ENCODE results near the gene AGK. TPM values are rescaled to one million over a fixed set of nuclear protein-coding genes. Genes with fewer than 3 reads are reported as not detected.

The AGK gene
- total and polyA plus RNA-seq, 4 donors, result 7.2 to 13.6 (median 8.9) TPM

GRCh38 chr7:141699860-141700259 is 148.7 kb downstream of the AGK start:
- TF ChIP-seq HNF4G (IDR thresholded peaks at IDR 0.05) (no peak), TAF1 (conservative IDR thresholded peaks at IDR 0.05) (no peak), GABPA (IDR thresholded peaks at IDR 0.05 in 1 of 2, conservative IDR thresholded peaks at IDR 0.05 in 1 of 2) (no peak), EGR1 (IDR thresholded peaks at IDR 0.05; ENCODE audit: low read depth in 2 of 2) (no peak)
- TF ChIP-seq, protein P1, sequence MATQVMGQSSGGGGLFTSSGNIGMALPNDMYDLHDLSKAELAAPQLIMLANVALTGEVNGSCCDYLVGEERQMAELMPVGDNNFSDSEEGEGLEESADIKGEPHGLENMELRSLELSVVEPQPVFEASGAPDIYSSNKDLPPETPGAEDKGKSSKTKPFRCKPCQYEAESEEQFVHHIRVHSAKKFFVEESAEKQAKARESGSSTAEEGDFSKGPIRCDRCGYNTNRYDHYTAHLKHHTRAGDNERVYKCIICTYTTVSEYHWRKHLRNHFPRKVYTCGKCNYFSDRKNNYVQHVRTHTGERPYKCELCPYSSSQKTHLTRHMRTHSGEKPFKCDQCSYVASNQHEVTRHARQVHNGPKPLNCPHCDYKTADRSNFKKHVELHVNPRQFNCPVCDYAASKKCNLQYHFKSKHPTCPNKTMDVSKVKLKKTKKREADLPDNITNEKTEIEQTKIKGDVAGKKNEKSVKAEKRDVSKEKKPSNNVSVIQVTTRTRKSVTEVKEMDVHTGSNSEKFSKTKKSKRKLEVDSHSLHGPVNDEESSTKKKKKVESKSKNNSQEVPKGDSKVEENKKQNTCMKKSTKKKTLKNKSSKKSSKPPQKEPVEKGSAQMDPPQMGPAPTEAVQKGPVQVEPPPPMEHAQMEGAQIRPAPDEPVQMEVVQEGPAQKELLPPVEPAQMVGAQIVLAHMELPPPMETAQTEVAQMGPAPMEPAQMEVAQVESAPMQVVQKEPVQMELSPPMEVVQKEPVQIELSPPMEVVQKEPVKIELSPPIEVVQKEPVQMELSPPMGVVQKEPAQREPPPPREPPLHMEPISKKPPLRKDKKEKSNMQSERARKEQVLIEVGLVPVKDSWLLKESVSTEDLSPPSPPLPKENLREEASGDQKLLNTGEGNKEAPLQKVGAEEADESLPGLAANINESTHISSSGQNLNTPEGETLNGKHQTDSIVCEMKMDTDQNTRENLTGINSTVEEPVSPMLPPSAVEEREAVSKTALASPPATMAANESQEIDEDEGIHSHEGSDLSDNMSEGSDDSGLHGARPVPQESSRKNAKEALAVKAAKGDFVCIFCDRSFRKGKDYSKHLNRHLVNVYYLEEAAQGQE (IDR thresholded peaks at IDR 0.05), result no peak
- Histone ChIP-seq H3K4me3 (ENCODE audit: low read depth in 1 of 3, low read length in 3 of 3) (no peak overlapping the region), H3K27me3 (ENCODE audit: control insufficient read depth in 4 of 4, insufficient read depth in 4 of 4, low read length in 3 of 4) (no peaks in the 10 kb centered on the region), H3K27ac (ENCODE audit: low read depth in 1 of 2, low read length in 2 of 2) (no peak overlapping the region), H3K9me3 (ENCODE audit: control insufficient read depth in 4 of 4, low read length in 3 of 4) (no peaks in the 10 kb centered on the region), H3K4me1 (ENCODE audit: control insufficient read depth in 4 of 4, insufficient read depth in 4 of 4, low read length in 3 of 4) (peaks cover 9 to 51% (median 42%) of the 10 kb centered on the region in 4 donors), H3K9ac (ENCODE audit: low read depth in 1 of 2, low read length in 2 of 2) (no peak overlapping the region), H3K36me3 (ENCODE audit: control insufficient read depth in 4 of 4, insufficient read depth in 3 of 4, low read depth in 1 of 4, low read length in 3 of 4) (no peaks in the 10 kb centered on the region)
- WGBS, result 87% methylated on average over 3 of the region's 3 CpGs
- DNase-seq (ENCODE audit: low spot score), result no peak

DNA sequence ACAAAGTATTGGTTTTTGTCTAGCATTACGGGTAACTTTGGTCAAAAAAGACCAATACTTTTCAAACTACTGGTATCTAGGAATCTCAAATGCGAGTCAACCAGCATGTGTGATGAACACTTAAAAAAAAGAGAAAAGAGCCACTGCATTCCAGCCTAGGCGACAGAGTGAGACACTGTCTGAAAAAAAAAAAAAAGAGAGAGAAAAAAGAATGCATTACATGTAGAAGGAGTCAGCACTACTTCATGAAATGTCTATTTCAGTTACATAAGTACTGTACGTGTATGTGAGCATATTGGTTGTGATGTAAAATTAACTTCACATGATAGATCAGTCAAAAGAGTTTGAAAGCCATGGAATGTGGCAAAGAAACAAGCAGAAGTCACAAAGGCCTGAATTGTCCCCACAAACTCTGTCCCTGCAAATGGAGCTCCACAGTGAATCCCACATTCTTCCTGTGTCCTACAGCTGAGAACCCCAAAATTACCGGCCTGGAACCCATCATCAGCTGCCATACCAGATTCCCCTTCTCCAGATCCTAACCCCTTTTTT is 149.2 kb downstream of the AGK start:
- Histone ChIP-seq H3K9ac (ENCODE audit: low read depth in 1 of 2, low read length in 2 of 2) (peak overlapping the region in 1 of 2 donors; percentile 15), H3K27ac (ENCODE audit: low read depth in 1 of 2, low read length in 2 of 2) (peak overlapping the region; percentile 36 to 62), H3K36me3 (ENCODE audit: control insufficient read depth in 4 of 4, insufficient read depth in 3 of 4, low read depth in 1 of 4, low read length in 3 of 4) (no peaks in the 10 kb centered on the region), H3K4me1 (ENCODE audit: control insufficient read depth in 4 of 4, insufficient read depth in 4 of 4, low read length in 3 of 4) (peaks cover 9 to 46% (median 37%) of the 10 kb centered on the region in 4 donors), H3K4me3 (ENCODE audit: low read depth in 1 of 3, low read length in 3 of 3) (peak overlapping the region in 2 of 3 donors; percentile 37 to 96), H3K9me3 (ENCODE audit: control insufficient read depth in 4 of 4, low read length in 3 of 4) (no peaks in the 10 kb centered on the region), H3K27me3 (ENCODE audit: control insufficient read depth in 4 of 4, insufficient read depth in 4 of 4, low read length in 3 of 4) (no peaks in the 10 kb centered on the region)
- no peak for DNase-seq (ENCODE audit: low spot score)
- TF ChIP-seq ZBTB33 (IDR thresholded peaks at IDR 0.05) (no peak), SP1 (IDR thresholded peaks at IDR 0.05) (no peak), FOXA1 (IDR thresholded peaks at IDR 0.05) (no peak), RXRA (IDR thresholded peaks at IDR 0.05) (no peak), RAD21 (IDR thresholded peaks at IDR 0.05) (no peak), JUND (IDR thresholded peaks at IDR 0.05) (no peak), ATF3 (IDR thresholded peaks at IDR 0.05) (no peak), GABPA (IDR thresholded peaks at IDR 0.05 in 1 of 2, conservative IDR thresholded peaks at IDR 0.05 in 1 of 2) (no peak), YY1 (IDR thresholded peaks at IDR 0.05) (no peak), HNF4A (conservative IDR thresholded peaks at IDR 0.05) (no peak), MAX (IDR thresholded peaks at IDR 0.05) (no peak), FOXA2 (IDR thresholded peaks at IDR 0.05) (no peak)
- TF ChIP-seq, protein P2, sequence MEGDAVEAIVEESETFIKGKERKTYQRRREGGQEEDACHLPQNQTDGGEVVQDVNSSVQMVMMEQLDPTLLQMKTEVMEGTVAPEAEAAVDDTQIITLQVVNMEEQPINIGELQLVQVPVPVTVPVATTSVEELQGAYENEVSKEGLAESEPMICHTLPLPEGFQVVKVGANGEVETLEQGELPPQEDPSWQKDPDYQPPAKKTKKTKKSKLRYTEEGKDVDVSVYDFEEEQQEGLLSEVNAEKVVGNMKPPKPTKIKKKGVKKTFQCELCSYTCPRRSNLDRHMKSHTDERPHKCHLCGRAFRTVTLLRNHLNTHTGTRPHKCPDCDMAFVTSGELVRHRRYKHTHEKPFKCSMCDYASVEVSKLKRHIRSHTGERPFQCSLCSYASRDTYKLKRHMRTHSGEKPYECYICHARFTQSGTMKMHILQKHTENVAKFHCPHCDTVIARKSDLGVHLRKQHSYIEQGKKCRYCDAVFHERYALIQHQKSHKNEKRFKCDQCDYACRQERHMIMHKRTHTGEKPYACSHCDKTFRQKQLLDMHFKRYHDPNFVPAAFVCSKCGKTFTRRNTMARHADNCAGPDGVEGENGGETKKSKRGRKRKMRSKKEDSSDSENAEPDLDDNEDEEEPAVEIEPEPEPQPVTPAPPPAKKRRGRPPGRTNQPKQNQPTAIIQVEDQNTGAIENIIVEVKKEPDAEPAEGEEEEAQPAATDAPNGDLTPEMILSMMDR (IDR thresholded peaks at IDR 0.05; ENCODE audit: low read depth, low read length, missing input control), result no peak
- TF ChIP-seq, protein P1 (IDR thresholded peaks at IDR 0.05), result no peak
- 79% methylated on average over 5 of the region's 5 CpGs for WGBS
